ENCODE results near the gene SARS2. TPM values are rescaled to one million over a fixed set of nuclear protein-coding genes. Genes with fewer than 3 reads are reported as not detected.
"Not testable (repeated sequence)": the region's sequence is repeated elsewhere in the genome, so short reads cannot be mapped to it uniquely, and the experiment has no call there.

SARS2 gene
- total and polyA plus RNA-seq, 9 donors = 5.0 to 20.6 (median 18.0) TPM

- Histone ChIP-seq H3K9me3 (no peaks in the 10 kb centered on the region), H3K4me1 (ENCODE audit: insufficient read depth) (no peaks in the 10 kb centered on the region), H3K27ac (no peak overlapping the region), H3K4me3 (no peak overlapping the region), H3K36me3 (no peaks in the 10 kb centered on the region), H3K27me3 (no peaks in the 10 kb centered on the region)
- 89 to 96% (median 93%) methylated on average over 2 of the region's 2 CpGs for WGBS, 3 donors
- no peak for DNase-seq
- TF ChIP-seq POLR2A (IDR thresholded peaks at IDR 0.05) (no peak), EP300 (IDR thresholded peaks at IDR 0.05) (no peak), CTCF (IDR thresholded peaks at IDR 0.05) (no peak)
- intact Hi-C loops (cut with DNase I) = no loop called here
Observed at GRCh38 chr19:38971672-38972071, 41.1 kb upstream of the SARS2 start.

- Histone ChIP-seq H3K27me3 (no peaks in the 10 kb centered on the region), H3K9me3 (no peaks in the 10 kb centered on the region), H3K27ac (no peak overlapping the region), H3K4me1 (ENCODE audit: insufficient read depth) (no peaks in the 10 kb centered on the region), H3K4me3 (no peak overlapping the region), H3K36me3 (no peaks in the 10 kb centered on the region)
- intact Hi-C loops (cut with DNase I) = no loop called here
- 81 to 86% (median 83%) methylated on average over 12 of the region's 12 CpGs for WGBS, 3 donors
- no peak for DNase-seq
- TF ChIP-seq POLR2A (IDR thresholded peaks at IDR 0.05) = no peak
- TF ChIP-seq EP300 (IDR thresholded peaks at IDR 0.05) = no peak
- TF ChIP-seq CTCF (IDR thresholded peaks at IDR 0.05) = no peak
Observed at GRCh38 chr19:38970664-38971532, 40.3 kb upstream of the SARS2 start.

GRCh38 chr19:38966149-38966548, 35.6 kb upstream of the SARS2 start:
- not testable (repeated sequence) for H3K27ac ChIP-seq; H3K4me1 ChIP-seq (ENCODE audit: insufficient read depth); DNase-seq; H3K36me3 ChIP-seq; H3K9me3 ChIP-seq; H3K27me3 ChIP-seq; H3K4me3 ChIP-seq
- WGBS, 3 donors = 94 to 96% (median 95%) methylated on average over 5 of the region's 5 CpGs
- intact Hi-C loops (cut with DNase I) = loop anchor here in 1 of 4 donors (10.0 kb wide), 1 partner anchor 359 kb away; the partner anchor contains the start of gene LRFN1

GRCh38 chr19:38964738-38965137, 34.2 kb upstream of the SARS2 start:
- TF ChIP-seq EP300 (IDR thresholded peaks at IDR 0.05) (no peak), POLR2A (IDR thresholded peaks at IDR 0.05) (no peak), CTCF (IDR thresholded peaks at IDR 0.05) (no peak)
- WGBS, 3 donors = 85 to 94% (median 85%) methylated on average over 2 of the region's 2 CpGs
- intact Hi-C loops (cut with DNase I) = loop anchor here in 2 of 4 donors (1.0 to 10.0 kb wide), 2 partner anchors 28 to 360 kb away; partner anchors contain the start of gene LRFN1 (in 1 of the 2)
- Histone ChIP-seq H3K4me1 (ENCODE audit: insufficient read depth) (peaks cover 3% of the 10 kb centered on the region), H3K4me3 (no peak overlapping the region), H3K36me3 (no peaks in the 10 kb centered on the region), H3K9me3 (no peaks in the 10 kb centered on the region), H3K27me3 (no peaks in the 10 kb centered on the region), H3K27ac (no peak overlapping the region)
- no peak for DNase-seq

- H3K27ac ChIP-seq = no peak overlapping the region
- no peaks in the 10 kb centered on the region for H3K36me3 ChIP-seq
- DNase-seq = no peak
- no peak for TF ChIP-seq CTCF (IDR thresholded peaks at IDR 0.05)
- TF ChIP-seq POLR2A (IDR thresholded peaks at IDR 0.05) = no peak
- intact Hi-C loops (cut with DNase I) = loop anchor here in 2 of 4 donors (10.0 kb wide), 1 partner anchor 365 kb away; the partner anchor contains the start of gene LRFN1 (in 2 of the 2)
- no peaks in the 10 kb centered on the region for H3K27me3 ChIP-seq
- peaks cover 3% of the 10 kb centered on the region for H3K4me1 ChIP-seq (ENCODE audit: insufficient read depth)
- 69 to 85% (median 75%) methylated on average over 5 of the region's 5 CpGs for WGBS, 3 donors
- no peak overlapping the region for H3K4me3 ChIP-seq
- no peaks in the 10 kb centered on the region for H3K9me3 ChIP-seq
Observed at GRCh38 chr19:38959618-38960017, 29.1 kb upstream of the SARS2 start.

Data from ovary (tissue), 9 donors.